Vagina (tissue), 2 donors: Measurements from ENCODE around the gene PIH1D1.

Experiments
- POLR2A ChIP-seq, 2 donors: fragments of 450-650 bp; IDR thresholded peaks; one replicate each; pipeline ENCODE4 v1.6.1; 2017; ENCODE audit warnings: antibody characterized with exemption in 2 of 2, mild to moderate bottlenecking in 2 of 2, moderate library complexity in 2 of 2
- POLR2AphosphoS5 ChIP-seq, 2 donors: sonication (generic); formaldehyde crosslinking; IDR thresholded peaks; one replicate each; pipeline ENCODE4 v1.9.0; 2017; ENCODE audit warnings: antibody characterized with exemption in 2 of 2, mild to moderate bottlenecking in 2 of 2, low read depth in 1 of 2; ENCODE audit not compliant: insufficient read depth in 1 of 2
- TF ChIP-seq, protein P1 (sequence below), 3 experiments: fragments of 450-650 bp in 2 of 3; fragments of 200-600 bp in 1 of 3; sonication (generic) in 1 of 3; IDR thresholded peaks; one replicate each; pipeline ENCODE4 v1.5.1; 2017 to 2019; ENCODE audit warnings: antibody characterized with exemption in 3 of 3, mild to moderate bottlenecking in 2 of 3, moderate library complexity in 2 of 3

- TF ChIP-seq, protein P1, sequence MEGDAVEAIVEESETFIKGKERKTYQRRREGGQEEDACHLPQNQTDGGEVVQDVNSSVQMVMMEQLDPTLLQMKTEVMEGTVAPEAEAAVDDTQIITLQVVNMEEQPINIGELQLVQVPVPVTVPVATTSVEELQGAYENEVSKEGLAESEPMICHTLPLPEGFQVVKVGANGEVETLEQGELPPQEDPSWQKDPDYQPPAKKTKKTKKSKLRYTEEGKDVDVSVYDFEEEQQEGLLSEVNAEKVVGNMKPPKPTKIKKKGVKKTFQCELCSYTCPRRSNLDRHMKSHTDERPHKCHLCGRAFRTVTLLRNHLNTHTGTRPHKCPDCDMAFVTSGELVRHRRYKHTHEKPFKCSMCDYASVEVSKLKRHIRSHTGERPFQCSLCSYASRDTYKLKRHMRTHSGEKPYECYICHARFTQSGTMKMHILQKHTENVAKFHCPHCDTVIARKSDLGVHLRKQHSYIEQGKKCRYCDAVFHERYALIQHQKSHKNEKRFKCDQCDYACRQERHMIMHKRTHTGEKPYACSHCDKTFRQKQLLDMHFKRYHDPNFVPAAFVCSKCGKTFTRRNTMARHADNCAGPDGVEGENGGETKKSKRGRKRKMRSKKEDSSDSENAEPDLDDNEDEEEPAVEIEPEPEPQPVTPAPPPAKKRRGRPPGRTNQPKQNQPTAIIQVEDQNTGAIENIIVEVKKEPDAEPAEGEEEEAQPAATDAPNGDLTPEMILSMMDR (IDR thresholded peaks at IDR 0.05) = no peak
- no peak for TF ChIP-seq POLR2A (IDR thresholded peaks at IDR 0.05)
- no peak for TF ChIP-seq POLR2AphosphoS5 (IDR thresholded peaks at IDR 0.05; ENCODE audit: insufficient read depth in 1 of 2, low read depth in 1 of 2)
Observed at GRCh38 chr19:49427339-49427738, 24.3 kb downstream of the PIH1D1 start.
